ENCODE results near the gene SYNPO.

The SYNPO gene

DNA sequence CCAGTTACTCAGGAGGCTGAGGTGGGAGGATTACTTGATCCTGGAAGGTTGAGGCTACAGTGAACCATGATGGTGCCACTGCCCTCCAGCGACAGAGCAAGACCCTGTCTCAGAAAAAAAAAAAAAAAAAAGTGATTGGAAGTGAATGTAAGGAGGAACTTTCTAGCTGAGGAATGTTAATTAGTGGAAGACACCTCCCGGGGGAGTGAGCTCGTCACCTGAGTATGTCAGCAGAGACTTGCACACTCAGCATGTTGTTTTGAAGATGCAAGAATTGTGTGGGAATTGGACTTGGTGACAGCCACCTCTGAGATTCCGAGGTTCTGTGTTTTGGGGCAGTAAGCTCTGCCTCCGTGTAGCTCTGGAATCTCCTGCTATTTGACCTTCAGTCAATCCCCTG, 3.6 kb downstream of the SYNPO start:
- H3F3A ChIP-seq (ENCODE audit: insufficient read depth, low read length) = no peaks in the 10 kb centered on the region
- TF ChIP-seq EZH2 (optimal IDR thresholded peaks at IDR 0.05; ENCODE audit: low read depth, low read length) = no peak
- TF ChIP-seq EZH2phosphoT487 (IDR thresholded peaks at IDR 0.05; ENCODE audit: low read length) = no peak
- TF ChIP-seq, protein P1, sequence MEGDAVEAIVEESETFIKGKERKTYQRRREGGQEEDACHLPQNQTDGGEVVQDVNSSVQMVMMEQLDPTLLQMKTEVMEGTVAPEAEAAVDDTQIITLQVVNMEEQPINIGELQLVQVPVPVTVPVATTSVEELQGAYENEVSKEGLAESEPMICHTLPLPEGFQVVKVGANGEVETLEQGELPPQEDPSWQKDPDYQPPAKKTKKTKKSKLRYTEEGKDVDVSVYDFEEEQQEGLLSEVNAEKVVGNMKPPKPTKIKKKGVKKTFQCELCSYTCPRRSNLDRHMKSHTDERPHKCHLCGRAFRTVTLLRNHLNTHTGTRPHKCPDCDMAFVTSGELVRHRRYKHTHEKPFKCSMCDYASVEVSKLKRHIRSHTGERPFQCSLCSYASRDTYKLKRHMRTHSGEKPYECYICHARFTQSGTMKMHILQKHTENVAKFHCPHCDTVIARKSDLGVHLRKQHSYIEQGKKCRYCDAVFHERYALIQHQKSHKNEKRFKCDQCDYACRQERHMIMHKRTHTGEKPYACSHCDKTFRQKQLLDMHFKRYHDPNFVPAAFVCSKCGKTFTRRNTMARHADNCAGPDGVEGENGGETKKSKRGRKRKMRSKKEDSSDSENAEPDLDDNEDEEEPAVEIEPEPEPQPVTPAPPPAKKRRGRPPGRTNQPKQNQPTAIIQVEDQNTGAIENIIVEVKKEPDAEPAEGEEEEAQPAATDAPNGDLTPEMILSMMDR (IDR thresholded peaks at IDR 0.05; ENCODE audit: low read length) = no peak
- no peak overlapping the region for H2AFZ ChIP-seq (ENCODE audit: low read length)
- no peak overlapping the region for H3K9ac ChIP-seq (ENCODE audit: low read length)
- no peaks in the 10 kb centered on the region for H4K20me1 ChIP-seq (ENCODE audit: insufficient read depth, low read length)
- no peak overlapping the region for H3K4me2 ChIP-seq (ENCODE audit: low read depth, low read length)
- no peaks in the 10 kb centered on the region for H3K36me3 ChIP-seq (replicated peaks; ENCODE audit: insufficient read depth, low read length)
- no peaks in the 10 kb centered on the region for H3K4me1 ChIP-seq (ENCODE audit: low read length)
- H3K4me3 ChIP-seq (ENCODE audit: low read length) = no peak overlapping the region
- no peak overlapping the region for H3K27ac ChIP-seq (ENCODE audit: low read length)
- DNase-seq = no peak
- H3K9me3 ChIP-seq (replicated peaks; ENCODE audit: insufficient read depth, low read length) = no peaks in the 10 kb centered on the region
- H3K27me3 ChIP-seq (replicated peaks; ENCODE audit: insufficient read depth, low read length) = no peaks in the 10 kb centered on the region; the same call in 1 of the 2 replicates
- H3K79me2 ChIP-seq (ENCODE audit: low read length) = no peaks in the 10 kb centered on the region
- no peaks in the 10 kb centered on the region for H3K9me2 ChIP-seq (replicated peaks; ENCODE audit: insufficient read depth, low read length)

GRCh38 chr5:150644514-150644913, 4.1 kb downstream of the SYNPO start:
- H3K4me2 ChIP-seq (ENCODE audit: low read depth, low read length) = no peak overlapping the region
- H3K9me3 ChIP-seq (replicated peaks; ENCODE audit: insufficient read depth, low read length) = no peaks in the 10 kb centered on the region
- TF ChIP-seq, protein P1 (IDR thresholded peaks at IDR 0.05; ENCODE audit: low read length) = no peak
- TF ChIP-seq EZH2phosphoT487 (IDR thresholded peaks at IDR 0.05; ENCODE audit: low read length) (no peak), EZH2 (optimal IDR thresholded peaks at IDR 0.05; ENCODE audit: low read depth, low read length) (no peak)
- DNase-seq = no peak
- H2AFZ ChIP-seq (ENCODE audit: low read length) = no peak overlapping the region
- no peak overlapping the region for H3K4me3 ChIP-seq (ENCODE audit: low read length)
- H3K79me2 ChIP-seq (ENCODE audit: low read length) = no peaks in the 10 kb centered on the region
- no peaks in the 10 kb centered on the region for H3K9me2 ChIP-seq (replicated peaks; ENCODE audit: insufficient read depth, low read length)
- H3F3A ChIP-seq (ENCODE audit: insufficient read depth, low read length) = no peaks in the 10 kb centered on the region
- no peaks in the 10 kb centered on the region for H4K20me1 ChIP-seq (ENCODE audit: insufficient read depth, low read length)
- H3K9ac ChIP-seq (ENCODE audit: low read length) = no peak overlapping the region
- H3K4me1 ChIP-seq (ENCODE audit: low read length) = no peaks in the 10 kb centered on the region
- H3K27me3 ChIP-seq (replicated peaks; ENCODE audit: insufficient read depth, low read length) = no peaks in the 10 kb centered on the region; the same call in 1 of the 2 replicates
- H3K36me3 ChIP-seq (replicated peaks; ENCODE audit: insufficient read depth, low read length) = no peaks in the 10 kb centered on the region
- no peak overlapping the region for H3K27ac ChIP-seq (ENCODE audit: low read length)

DNA sequence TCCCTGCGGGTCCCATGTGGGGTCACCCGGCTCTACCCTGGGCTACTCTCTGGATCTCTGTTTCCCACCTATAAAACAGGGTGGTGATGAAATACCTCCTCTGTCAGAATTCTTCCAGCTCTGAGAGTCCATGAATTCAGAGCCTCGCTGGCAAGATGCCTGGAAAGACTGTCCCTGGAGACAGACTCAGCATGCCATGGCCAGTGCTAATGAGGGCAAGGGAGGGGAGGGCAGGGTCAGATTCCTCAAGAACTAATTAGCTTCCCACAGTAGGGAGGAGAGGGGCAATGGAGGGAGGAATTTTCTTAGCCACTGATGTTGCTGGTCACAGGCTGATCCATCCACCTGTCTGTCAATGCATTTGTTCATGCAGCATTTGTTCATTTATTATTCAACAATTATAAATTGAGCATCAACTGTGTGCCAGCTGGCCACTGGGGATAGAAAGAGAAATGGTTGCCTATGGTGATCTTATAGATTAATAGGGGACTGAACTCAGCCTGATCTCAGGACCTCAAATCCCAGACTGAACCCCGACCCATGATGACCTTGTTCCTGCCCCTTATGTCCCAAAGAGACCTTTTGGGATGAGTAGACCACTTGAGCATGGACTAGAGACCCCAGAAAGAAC, 4.7 kb downstream of the SYNPO start:
- H2AFZ ChIP-seq (ENCODE audit: low read length) = no peak overlapping the region
- H3K4me3 ChIP-seq (ENCODE audit: low read length) = no peak overlapping the region
- no peaks in the 10 kb centered on the region for H3K9me3 ChIP-seq (replicated peaks; ENCODE audit: insufficient read depth, low read length)
- no peaks in the 10 kb centered on the region for H3K79me2 ChIP-seq (ENCODE audit: low read length)
- H3K27me3 ChIP-seq (replicated peaks; ENCODE audit: insufficient read depth, low read length) = no peaks in the 10 kb centered on the region; the same call in 1 of the 2 replicates
- no peak overlapping the region for H3K4me2 ChIP-seq (ENCODE audit: low read depth, low read length)
- no peaks in the 10 kb centered on the region for H3F3A ChIP-seq (ENCODE audit: insufficient read depth, low read length)
- H3K27ac ChIP-seq (ENCODE audit: low read length) = no peak overlapping the region
- no peaks in the 10 kb centered on the region for H3K9me2 ChIP-seq (replicated peaks; ENCODE audit: insufficient read depth, low read length)
- DNase-seq = no peak
- H3K36me3 ChIP-seq (replicated peaks; ENCODE audit: insufficient read depth, low read length) = no peaks in the 10 kb centered on the region
- no peak overlapping the region for H3K9ac ChIP-seq (ENCODE audit: low read length)
- TF ChIP-seq, protein P1 (IDR thresholded peaks at IDR 0.05; ENCODE audit: low read length) = no peak
- TF ChIP-seq EZH2 (optimal IDR thresholded peaks at IDR 0.05; ENCODE audit: low read depth, low read length) (no peak), EZH2phosphoT487 (IDR thresholded peaks at IDR 0.05; ENCODE audit: low read length) (no peak)
- H4K20me1 ChIP-seq (ENCODE audit: insufficient read depth, low read length) = no peaks in the 10 kb centered on the region
- no peaks in the 10 kb centered on the region for H3K4me1 ChIP-seq (ENCODE audit: low read length)
